ENCODE data around the gene ONECUT1.

DNA sequence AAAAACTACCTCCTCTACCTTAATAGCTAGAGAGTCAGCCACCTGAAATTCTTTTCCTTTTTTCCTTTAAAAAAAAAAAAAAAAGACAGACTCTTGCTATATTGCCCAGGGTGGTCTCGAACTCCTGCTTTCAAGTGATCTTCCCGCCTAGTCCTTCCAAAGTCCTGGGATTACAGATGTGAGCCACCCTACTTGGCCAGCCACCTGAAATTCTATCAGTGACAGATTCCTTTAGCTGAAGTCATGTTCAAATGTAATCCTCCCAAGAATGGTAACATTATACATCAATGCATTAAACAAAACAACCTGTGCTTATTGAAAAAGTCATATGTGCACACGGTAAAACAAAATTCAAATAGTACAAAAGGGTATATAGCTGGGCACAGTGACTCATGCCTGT lies 59.1 kb downstream of the ONECUT1 start:
- TF ChIP-seq ARNTL (CRISPR knock-in tag; IDR thresholded peaks at IDR 0.05; ENCODE audit: borderline replicate concordance, low read depth) (no peak), ZFP30 (CRISPR knock-in tag; IDR thresholded peaks at IDR 0.05) (no peak), BACH2 (CRISPR knock-in tag; IDR thresholded peaks at IDR 0.05; ENCODE audit: borderline replicate concordance) (no peak), ZFP3 (CRISPR knock-in tag; IDR thresholded peaks at IDR 0.05) (no peak), GLIS3 (CRISPR knock-in tag; IDR thresholded peaks at IDR 0.05) (no peak), ISL1 (CRISPR knock-in tag; IDR thresholded peaks at IDR 0.05) (no peak), CSDC2 (CRISPR knock-in tag; IDR thresholded peaks at IDR 0.05) (no peak), ZNF565 (CRISPR knock-in tag; conservative IDR thresholded peaks at IDR 0.05; ENCODE audit: low read depth) (no peak), ESRRG (CRISPR knock-in tag; IDR thresholded peaks at IDR 0.05) (no peak)
- TF ChIP-seq, protein P1, sequence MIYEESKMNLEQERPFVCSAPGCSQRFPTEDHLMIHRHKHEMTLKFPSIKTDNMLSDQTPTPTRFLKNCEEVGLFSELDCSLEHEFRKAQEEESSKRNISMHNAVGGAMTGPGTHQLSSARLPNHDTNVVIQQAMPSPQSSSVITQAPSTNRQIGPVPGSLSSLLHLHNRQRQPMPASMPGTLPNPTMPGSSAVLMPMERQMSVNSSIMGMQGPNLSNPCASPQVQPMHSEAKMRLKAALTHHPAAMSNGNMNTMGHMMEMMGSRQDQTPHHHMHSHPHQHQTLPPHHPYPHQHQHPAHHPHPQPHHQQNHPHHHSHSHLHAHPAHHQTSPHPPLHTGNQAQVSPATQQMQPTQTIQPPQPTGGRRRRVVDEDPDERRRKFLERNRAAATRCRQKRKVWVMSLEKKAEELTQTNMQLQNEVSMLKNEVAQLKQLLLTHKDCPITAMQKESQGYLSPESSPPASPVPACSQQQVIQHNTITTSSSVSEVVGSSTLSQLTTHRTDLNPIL (CRISPR knock-in tag; IDR thresholded peaks at IDR 0.05; ENCODE audit: low read depth): no peak
- TF ChIP-seq, protein P2, sequence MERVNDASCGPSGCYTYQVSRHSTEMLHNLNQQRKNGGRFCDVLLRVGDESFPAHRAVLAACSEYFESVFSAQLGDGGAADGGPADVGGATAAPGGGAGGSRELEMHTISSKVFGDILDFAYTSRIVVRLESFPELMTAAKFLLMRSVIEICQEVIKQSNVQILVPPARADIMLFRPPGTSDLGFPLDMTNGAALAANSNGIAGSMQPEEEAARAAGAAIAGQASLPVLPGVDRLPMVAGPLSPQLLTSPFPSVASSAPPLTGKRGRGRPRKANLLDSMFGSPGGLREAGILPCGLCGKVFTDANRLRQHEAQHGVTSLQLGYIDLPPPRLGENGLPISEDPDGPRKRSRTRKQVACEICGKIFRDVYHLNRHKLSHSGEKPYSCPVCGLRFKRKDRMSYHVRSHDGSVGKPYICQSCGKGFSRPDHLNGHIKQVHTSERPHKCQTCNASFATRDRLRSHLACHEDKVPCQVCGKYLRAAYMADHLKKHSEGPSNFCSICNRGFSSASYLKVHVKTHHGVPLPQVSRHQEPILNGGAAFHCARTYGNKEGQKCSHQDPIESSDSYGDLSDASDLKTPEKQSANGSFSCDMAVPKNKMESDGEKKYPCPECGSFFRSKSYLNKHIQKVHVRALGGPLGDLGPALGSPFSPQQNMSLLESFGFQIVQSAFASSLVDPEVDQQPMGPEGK (CRISPR knock-in tag; IDR thresholded peaks at IDR 0.05; ENCODE audit: borderline replicate concordance): no peak
- TF ChIP-seq, protein P3, sequence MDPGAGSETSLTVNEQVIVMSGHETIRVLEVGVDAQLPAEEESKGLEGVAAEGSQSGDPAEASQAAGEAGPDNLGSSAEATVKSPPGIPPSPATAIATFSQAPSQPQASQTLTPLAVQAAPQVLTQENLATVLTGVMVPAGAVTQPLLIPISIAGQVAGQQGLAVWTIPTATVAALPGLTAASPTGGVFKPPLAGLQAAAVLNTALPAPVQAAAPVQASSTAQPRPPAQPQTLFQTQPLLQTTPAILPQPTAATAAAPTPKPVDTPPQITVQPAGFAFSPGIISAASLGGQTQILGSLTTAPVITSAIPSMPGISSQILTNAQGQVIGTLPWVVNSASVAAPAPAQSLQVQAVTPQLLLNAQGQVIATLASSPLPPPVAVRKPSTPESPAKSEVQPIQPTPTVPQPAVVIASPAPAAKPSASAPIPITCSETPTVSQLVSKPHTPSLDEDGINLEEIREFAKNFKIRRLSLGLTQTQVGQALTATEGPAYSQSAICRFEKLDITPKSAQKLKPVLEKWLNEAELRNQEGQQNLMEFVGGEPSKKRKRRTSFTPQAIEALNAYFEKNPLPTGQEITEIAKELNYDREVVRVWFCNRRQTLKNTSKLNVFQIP (CRISPR knock-in tag; IDR thresholded peaks at IDR 0.05; ENCODE audit: borderline replicate concordance, low read depth): no peak

Data from SK-N-SH treated with all-trans-retinoic acid at 6 μM for 48 hours (cell line).